Esophagus squamous epithelium (tissue), 5 donors: ENCODE measurements around the gene ALPL. TPM values are rescaled to one million over a fixed set of nuclear protein-coding genes. Genes with fewer than 3 reads are reported as not detected.

Source experiments
- DNase-seq: peaks from one replicate; lab custom pipeline; 2025; lab: John Stamatoyannopoulos, UW
- H3K27ac ChIP-seq, 4 donors: fragments of 200-600 bp; sonication (generic); one replicate each; pipeline ENCODE4 v1.5.1; 2016 to 2019; ENCODE audit warnings: mild to moderate bottlenecking in 1 of 4
- H3K27me3 ChIP-seq, 4 donors: fragments of 200-600 bp; sonication (generic); 1 replicate in 3 of 4; 2 replicates in 1 of 4; pipeline versions ENCODE4 v1.5.1 to v1.6.0; 2017 to 2021; ENCODE audit warnings: antibody characterized with exemption in 1 of 4
- H3K36me3 ChIP-seq, 3 donors: fragments of 200-600 bp; sonication (generic); one replicate each; pipeline ENCODE4 v1.5.1; 2016 to 2019
- H3K4me1 ChIP-seq, 3 donors: fragments of 200-600 bp; sonication (generic); one replicate each; pipeline ENCODE4 v1.5.1; 2017 to 2019
- H3K4me3 ChIP-seq, 4 donors: fragments of 200-600 bp; sonication (generic); 1 replicate in 3 of 4; 2 replicates in 1 of 4; pipeline ENCODE4 v1.5.1; 2016 to 2019; ENCODE audit warnings: mild to moderate bottlenecking in 2 of 4, moderate library complexity in 1 of 4
- H3K9me3 ChIP-seq, 3 donors: fragments of 200-600 bp; sonication (generic); one replicate each; pipeline ENCODE4 v1.5.1; 2016 to 2019
- POLR2A ChIP-seq, 4 donors: fragments of 450-650 bp; IDR thresholded peaks; one replicate each; pipeline ENCODE4 v1.6.1; 2017; ENCODE audit warnings: antibody characterized with exemption in 4 of 4, mild to moderate bottlenecking in 4 of 4, moderate library complexity in 3 of 4
- WGBS, 2 donors: methylation state at CpG; one replicate each; pipeline ENCODE4 v1.1.5; 2018; 5-methylcytosine and 5-hydroxymethylcytosine counted together
- intact Hi-C: fragments of 100-400 bp; cut with DNase I; formaldehyde crosslinking; loops from one replicate; pipeline ENCODE4 v1.15.0; 2022
- total RNA-seq, 4 donors: library from RNA; depleted of rRNA; stranded (reverse); fragments of >200 nt; gene quantifications; one replicate each; pipeline ENCODE4 v1.1.0, GENCODE V29; 2016
- TF ChIP-seq, protein P1 (sequence below), 6 experiments: fragments of 450-650 bp in 4 of 6; fragments of 200-600 bp in 2 of 6; sonication (generic) in 2 of 6; IDR thresholded peaks; one replicate each; pipeline ENCODE4 v1.5.1; 2016 to 2019; ENCODE audit warnings: antibody characterized with exemption in 6 of 6, mild to moderate bottlenecking in 4 of 6, moderate library complexity in 4 of 6
- donor health status: DM: yes; HTN: yes; CAD: no.

ALPL gene
- total RNA-seq, 4 donors from 2014 or later, result 3.2 to 6.4 (median 4.7) TPM

- no peak for TF ChIP-seq POLR2A (IDR thresholded peaks at IDR 0.05)
- TF ChIP-seq, protein P1, sequence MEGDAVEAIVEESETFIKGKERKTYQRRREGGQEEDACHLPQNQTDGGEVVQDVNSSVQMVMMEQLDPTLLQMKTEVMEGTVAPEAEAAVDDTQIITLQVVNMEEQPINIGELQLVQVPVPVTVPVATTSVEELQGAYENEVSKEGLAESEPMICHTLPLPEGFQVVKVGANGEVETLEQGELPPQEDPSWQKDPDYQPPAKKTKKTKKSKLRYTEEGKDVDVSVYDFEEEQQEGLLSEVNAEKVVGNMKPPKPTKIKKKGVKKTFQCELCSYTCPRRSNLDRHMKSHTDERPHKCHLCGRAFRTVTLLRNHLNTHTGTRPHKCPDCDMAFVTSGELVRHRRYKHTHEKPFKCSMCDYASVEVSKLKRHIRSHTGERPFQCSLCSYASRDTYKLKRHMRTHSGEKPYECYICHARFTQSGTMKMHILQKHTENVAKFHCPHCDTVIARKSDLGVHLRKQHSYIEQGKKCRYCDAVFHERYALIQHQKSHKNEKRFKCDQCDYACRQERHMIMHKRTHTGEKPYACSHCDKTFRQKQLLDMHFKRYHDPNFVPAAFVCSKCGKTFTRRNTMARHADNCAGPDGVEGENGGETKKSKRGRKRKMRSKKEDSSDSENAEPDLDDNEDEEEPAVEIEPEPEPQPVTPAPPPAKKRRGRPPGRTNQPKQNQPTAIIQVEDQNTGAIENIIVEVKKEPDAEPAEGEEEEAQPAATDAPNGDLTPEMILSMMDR (IDR thresholded peaks at IDR 0.05), result no peak
- Histone ChIP-seq H3K9me3 (peaks cover 0 to 3% (median 0%) of the 10 kb centered on the region in 3 donors), H3K4me1 (peaks cover 0 to 14% (median 1%) of the 10 kb centered on the region in 3 donors), H3K27ac (no peak overlapping the region), H3K36me3 (no peaks in the 10 kb centered on the region), H3K4me3 (no peak overlapping the region), H3K27me3 (peaks cover 0 to 29% (median 0%) of the 10 kb centered on the region in 4 donors)
- WGBS, 2 donors, result 42 to 74% methylated on average over 4 to 8 of the region's 10 CpGs
- no peak for DNase-seq
- intact Hi-C loops, result no loop called here
These were observed 59.7 kb downstream of the ALPL start for GRCh38 chr1:21568809-21569385.

DNA sequence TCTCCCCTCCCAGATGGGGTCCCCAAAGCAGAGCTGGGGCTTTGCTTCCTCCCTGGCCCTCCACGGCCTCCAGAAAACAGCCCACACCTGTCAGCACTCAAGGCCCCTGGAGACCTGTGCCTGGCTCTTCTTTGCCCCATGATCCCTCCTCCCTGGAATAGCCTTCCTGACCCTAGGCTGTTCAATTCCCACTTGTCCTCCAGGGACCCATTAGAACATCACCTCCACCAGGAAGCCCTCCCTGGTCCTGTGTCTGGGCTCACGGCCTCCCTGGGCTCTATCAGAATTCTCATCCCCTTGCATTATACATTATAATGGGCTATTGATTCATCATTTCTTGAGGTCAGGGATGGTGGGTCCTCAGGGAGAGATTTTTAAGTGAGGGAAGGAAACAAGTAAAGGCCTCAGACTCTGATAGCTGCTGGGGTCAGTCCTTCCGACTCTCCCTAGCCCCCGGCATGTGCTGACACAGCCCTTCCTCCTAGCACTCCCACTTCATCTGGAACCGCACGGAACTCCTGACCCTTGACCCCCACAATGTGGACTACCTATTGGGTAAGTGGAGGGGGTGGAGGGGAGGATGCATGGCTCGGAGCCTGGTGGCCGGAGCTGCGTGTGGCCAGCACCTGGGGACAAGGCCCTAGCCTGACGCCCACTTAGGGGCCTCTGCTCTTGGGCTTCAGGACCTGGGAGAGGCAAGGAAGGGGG, 60.8 kb downstream of the ALPL start:
- peaks cover 0 to 14% (median 12%) of the 10 kb centered on the region in 3 donors for H3K4me1 ChIP-seq
- no peak overlapping the region for H3K27ac ChIP-seq
- TF ChIP-seq POLR2A (IDR thresholded peaks at IDR 0.05), result no peak
- TF ChIP-seq, protein P1 (IDR thresholded peaks at IDR 0.05), result no peak
- H3K36me3 ChIP-seq, result no peaks in the 10 kb centered on the region
- peaks cover 0 to 3% (median 0%) of the 10 kb centered on the region in 3 donors for H3K9me3 ChIP-seq
- H3K4me3 ChIP-seq, result no peak overlapping the region
- peaks cover 0 to 35% (median 0%) of the 10 kb centered on the region in 4 donors for H3K27me3 ChIP-seq
- intact Hi-C loops, result no loop called here
- WGBS, 2 donors, result 82 to 86% methylated on average over 3 to 7 of the region's 10 CpGs
- DNase-seq, result no peak

GRCh38 chr1:21570528-21570875, 61.3 kb downstream of the ALPL start:
- intact Hi-C loops, result no loop called here

DNA sequence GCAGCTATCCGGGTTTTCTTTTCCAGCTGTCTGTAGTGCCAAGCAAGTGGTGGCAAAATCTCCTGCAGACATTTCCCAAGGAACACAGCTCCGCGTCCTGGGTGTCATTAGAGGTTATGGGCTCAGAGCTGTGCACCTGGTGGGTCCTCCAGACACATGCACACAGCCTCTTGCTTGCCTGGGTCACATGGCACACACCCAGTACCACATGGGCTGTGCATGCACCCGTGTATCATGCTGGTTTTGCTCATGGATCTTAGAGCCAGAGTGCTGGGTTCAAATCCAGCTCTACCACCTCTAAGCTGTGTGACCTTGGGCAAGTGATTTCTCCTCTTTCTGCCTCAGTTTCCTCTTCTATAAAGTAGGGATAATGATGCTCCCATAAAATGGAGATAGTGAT, 61.7 kb downstream of the ALPL start:
- no peak for DNase-seq
- Histone ChIP-seq H3K4me3 (no peak overlapping the region), H3K27me3 (peaks cover 0 to 35% (median 0%) of the 10 kb centered on the region in 4 donors), H3K36me3 (no peaks in the 10 kb centered on the region), H3K9me3 (peaks cover 0 to 3% (median 0%) of the 10 kb centered on the region in 3 donors), H3K27ac (no peak overlapping the region), H3K4me1 (peaks cover 0 to 18% (median 12%) of the 10 kb centered on the region in 3 donors)
- no peak for TF ChIP-seq POLR2A (IDR thresholded peaks at IDR 0.05)
- TF ChIP-seq, protein P1 (IDR thresholded peaks at IDR 0.05), result no peak
- intact Hi-C loops, result no loop called here
- WGBS, 2 donors, result 82 to 83% methylated on average over 3 to 4 of the region's 4 CpGs

More at GRCh38 chr1:21570528-21570875, 61.3 kb downstream of the ALPL start:
- Histone ChIP-seq H3K4me1 (peaks cover 0 to 18% (median 12%) of the 10 kb centered on the region in 3 donors), H3K4me3 (no peak overlapping the region), H3K36me3 (no peaks in the 10 kb centered on the region), H3K9me3 (peaks cover 0 to 3% (median 0%) of the 10 kb centered on the region in 3 donors), H3K27ac (no peak overlapping the region), H3K27me3 (peaks cover 0 to 34% (median 0%) of the 10 kb centered on the region in 4 donors)
- TF ChIP-seq POLR2A (IDR thresholded peaks at IDR 0.05), result no peak
- TF ChIP-seq, protein P1 (IDR thresholded peaks at IDR 0.05), result no peak
- 73% methylated on average over 3 of the region's 5 CpGs; no CpG with 5 or more reads in 1 of the 2 donors for WGBS, 2 donors
- DNase-seq, result no peak

DNA sequence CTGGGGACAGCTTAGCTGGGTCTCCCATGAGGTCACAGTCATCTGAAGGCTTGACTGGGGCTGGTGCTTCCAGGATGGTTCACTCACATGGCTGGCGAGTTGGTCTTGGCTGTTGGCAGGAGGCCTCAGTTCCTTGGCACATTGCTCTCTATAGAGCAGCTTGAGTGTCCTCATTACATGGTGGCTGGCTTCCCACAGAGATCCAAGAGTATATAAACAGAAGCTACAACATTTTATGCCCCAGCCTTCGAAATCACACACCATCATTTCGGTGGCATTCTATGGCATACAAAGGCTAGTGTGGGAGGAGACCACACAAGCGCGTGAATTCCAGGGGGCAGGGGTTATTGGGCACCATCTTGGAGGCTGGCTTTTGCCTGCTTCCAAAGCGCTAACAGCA, 63.0 kb downstream of the ALPL start:
- Histone ChIP-seq H3K27me3 (peaks cover 0 to 35% (median 0%) of the 10 kb centered on the region in 4 donors), H3K9me3 (peaks cover 0 to 3% (median 0%) of the 10 kb centered on the region in 3 donors), H3K36me3 (no peaks in the 10 kb centered on the region), H3K27ac (no peak overlapping the region), H3K4me1 (peaks cover 0 to 18% (median 12%) of the 10 kb centered on the region in 3 donors), H3K4me3 (no peak overlapping the region)
- intact Hi-C loops, result no loop called here
- DNase-seq, result no peak
- WGBS, 2 donors, result 78 to 84% methylated on average over 5 to 6 of the region's 6 CpGs
- TF ChIP-seq, protein P1 (IDR thresholded peaks at IDR 0.05), result no peak
- no peak for TF ChIP-seq POLR2A (IDR thresholded peaks at IDR 0.05)
